Right atrium auricular region (tissue), 2 donors: ENCODE results near the gene PLSCR3. TPM values are rescaled to one million over a fixed set of nuclear protein-coding genes. Genes with fewer than 3 reads are reported as not detected.
A peak's percentile ranks its signal among the peaks of the same experiment; 100 is the strongest.

Experiments used
- DNase-seq: peaks from one replicate; pipeline ENCODE4 v3.0.0-alpha.2; 2019; ENCODE audit warnings: low spot score
- H3K27ac ChIP-seq, 2 donors: fragments of 200-600 bp; sonication (generic); 1 replicate in 1 of 2; 2 replicates in 1 of 2; pipeline ENCODE4 v1.5.1; 2016 to 2019
- H3K27me3 ChIP-seq, 2 donors: fragments of 200-600 bp; sonication (generic); one replicate each; pipeline versions ENCODE4 v1.5.1 to v1.6.0; 2017 to 2019
- H3K36me3 ChIP-seq: fragments of 200-600 bp; sonication (generic); one replicate; pipeline ENCODE4 v1.5.1; 2016
- H3K4me1 ChIP-seq, 2 donors: fragments of 200-600 bp; sonication (generic); one replicate each; pipeline versions ENCODE4 v1.5.1 to v1.6.0; 2017 to 2019
- H3K4me3 ChIP-seq, 2 donors: fragments of 200-600 bp; sonication (generic); 1 replicate in 1 of 2; 2 replicates in 1 of 2; pipeline ENCODE4 v1.5.1; 2017 to 2019; ENCODE audit warnings: mild to moderate bottlenecking in 1 of 2, moderate library complexity in 1 of 2
- H3K9me3 ChIP-seq, 2 donors: fragments of 200-600 bp; sonication (generic); one replicate each; pipeline ENCODE4 v1.5.1; 2019
- total RNA-seq, 2 donors: library from RNA; depleted of rRNA; stranded (reverse); fragments of >200 nt; gene quantifications; one replicate each; pipeline ENCODE4 v1.1.0, GENCODE V29; 2016
- TF ChIP-seq, protein P1 (sequence below), 2 donors: fragments of 200-600 bp; sonication (generic); IDR thresholded peaks; one replicate each; pipeline ENCODE4 v1.5.1; 2019; ENCODE audit warnings: antibody characterized with exemption in 2 of 2

Gene PLSCR3
- total RNA-seq, 2 donors from 2014 or later, result 17.2 to 21.6 TPM

DNA sequence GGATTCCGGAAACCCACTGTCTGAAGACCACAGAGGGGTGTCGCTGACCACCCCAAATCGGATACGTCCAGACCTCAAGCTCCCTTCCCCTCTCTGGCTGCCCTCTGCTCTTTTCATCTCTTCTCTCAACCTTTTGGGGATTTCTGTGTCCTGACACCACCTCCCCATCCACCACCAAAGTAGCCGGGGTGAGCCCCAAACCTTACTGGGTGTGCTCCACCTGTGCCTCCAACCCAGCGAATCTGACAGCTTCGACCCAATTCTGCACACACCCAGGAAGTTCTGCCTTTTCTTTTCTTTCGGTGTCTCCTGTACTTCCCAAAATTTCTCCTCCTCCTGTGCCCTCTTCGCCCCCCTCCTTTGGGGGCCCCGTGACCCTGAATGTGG, 41.8 kb downstream of the PLSCR3 start:
- DNase-seq, result no peak
- no peaks in the 10 kb centered on the region for H3K27me3 ChIP-seq
- H3K4me1 ChIP-seq, result peaks cover 0 to 74% of the 10 kb centered on the region in 2 donors

GRCh38 chr17:7351665-7352502, 42.4 kb downstream of the PLSCR3 start, which contains the start of gene KCTD11:
Gene KCTD11 (plus strand): TSS chr17:7352162.
- DNase-seq, result peak; percentile 93
- H3K27ac ChIP-seq, result peak within 1 kb of the TSS; percentile 96 to 98
- H3K4me3 ChIP-seq, result peak within 1 kb of the TSS; percentile 68 to 73
- H3K4me1 ChIP-seq, result peaks cover 0 to 74% of the 10 kb centered on the region in 2 donors
- no peaks in the 10 kb centered on the region for H3K36me3 ChIP-seq
- TF ChIP-seq, protein P1, sequence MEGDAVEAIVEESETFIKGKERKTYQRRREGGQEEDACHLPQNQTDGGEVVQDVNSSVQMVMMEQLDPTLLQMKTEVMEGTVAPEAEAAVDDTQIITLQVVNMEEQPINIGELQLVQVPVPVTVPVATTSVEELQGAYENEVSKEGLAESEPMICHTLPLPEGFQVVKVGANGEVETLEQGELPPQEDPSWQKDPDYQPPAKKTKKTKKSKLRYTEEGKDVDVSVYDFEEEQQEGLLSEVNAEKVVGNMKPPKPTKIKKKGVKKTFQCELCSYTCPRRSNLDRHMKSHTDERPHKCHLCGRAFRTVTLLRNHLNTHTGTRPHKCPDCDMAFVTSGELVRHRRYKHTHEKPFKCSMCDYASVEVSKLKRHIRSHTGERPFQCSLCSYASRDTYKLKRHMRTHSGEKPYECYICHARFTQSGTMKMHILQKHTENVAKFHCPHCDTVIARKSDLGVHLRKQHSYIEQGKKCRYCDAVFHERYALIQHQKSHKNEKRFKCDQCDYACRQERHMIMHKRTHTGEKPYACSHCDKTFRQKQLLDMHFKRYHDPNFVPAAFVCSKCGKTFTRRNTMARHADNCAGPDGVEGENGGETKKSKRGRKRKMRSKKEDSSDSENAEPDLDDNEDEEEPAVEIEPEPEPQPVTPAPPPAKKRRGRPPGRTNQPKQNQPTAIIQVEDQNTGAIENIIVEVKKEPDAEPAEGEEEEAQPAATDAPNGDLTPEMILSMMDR (IDR thresholded peaks at IDR 0.05), result peak; percentile 26 to 67
- no peaks in the 10 kb centered on the region for H3K27me3 ChIP-seq
- H3K9me3 ChIP-seq, result no peaks in the 10 kb centered on the region

More for the DNA sequence above, 41.8 kb downstream of the PLSCR3 start:
- Histone ChIP-seq H3K27ac (peak overlapping the region; percentile 96 to 98), H3K36me3 (no peaks in the 10 kb centered on the region), H3K9me3 (no peaks in the 10 kb centered on the region), H3K4me3 (peak overlapping the region; percentile 68 to 73)
- TF ChIP-seq, protein P1 (IDR thresholded peaks at IDR 0.05), result no peak

- no peak for DNase-seq
- H3K27me3 ChIP-seq, result no peaks in the 10 kb centered on the region
- peak overlapping the region; percentile 96 to 98 for H3K27ac ChIP-seq
- no peak overlapping the region for H3K4me3 ChIP-seq
- TF ChIP-seq, protein P1 (IDR thresholded peaks at IDR 0.05), result no peak
- H3K9me3 ChIP-seq, result no peaks in the 10 kb centered on the region
- peaks cover 0 to 47% of the 10 kb centered on the region in 2 donors for H3K4me1 ChIP-seq
- H3K36me3 ChIP-seq, result no peaks in the 10 kb centered on the region
These were observed 45.7 kb downstream of the PLSCR3 start for GRCh38 chr17:7348478-7349242.

- no peak for DNase-seq
- H3K4me3 ChIP-seq, result no peak overlapping the region
These were observed 46.5 kb downstream of the PLSCR3 start for GRCh38 chr17:7347630-7348477.

More at GRCh38 chr17:7347630-7348477, 46.5 kb downstream of the PLSCR3 start:
- H3K27ac ChIP-seq, result no peak overlapping the region
- no peaks in the 10 kb centered on the region for H3K36me3 ChIP-seq
- TF ChIP-seq, protein P1 (IDR thresholded peaks at IDR 0.05), result no peak
- H3K9me3 ChIP-seq, result no peaks in the 10 kb centered on the region
- no peaks in the 10 kb centered on the region for H3K27me3 ChIP-seq
- peaks cover 0 to 39% of the 10 kb centered on the region in 2 donors for H3K4me1 ChIP-seq
